Spleen (tissue), 7 donors: ENCODE measurements around the gene SNAPIN.

ENCODE experiments used
- CTCF ChIP-seq, 11 experiments: fragments of 200-600 bp in 7 of 11; fragments of 450-650 bp in 4 of 11; sonication (generic) in 4 of 11; IDR thresholded peaks in 8 of 11; conservative IDR thresholded peaks in 3 of 11; 1 replicate in 7 of 11; 2 replicates in 4 of 11; pipeline versions ENCODE4 v1.4.0 to v1.8.0; 2016 to 2021; ENCODE audit warnings: antibody characterized with exemption in 11 of 11, inconsistent platforms in 4 of 11, mild to moderate bottlenecking in 1 of 11
- POLR2AphosphoS5 ChIP-seq, 3 donors: sonication (generic); formaldehyde crosslinking; IDR thresholded peaks; one replicate each; pipeline ENCODE4 v1.5.1; 2017; ENCODE audit warnings: antibody characterized with exemption in 3 of 3
- donor health status: DM: no; HTN: no; CAD: no; lungs with moderate emphysema.
- donor health status: DM: no; HTN: no; CAD: no.
- donor health status: DM: no; HTN: no; CAD: no.

GRCh38 chr1:153662269-153662668 lies 3.8 kb downstream of the SNAPIN start:
- TF ChIP-seq POLR2AphosphoS5 (IDR thresholded peaks at IDR 0.05) (no peak), CTCF (IDR thresholded peaks at IDR 0.05 in 8 of 11, conservative IDR thresholded peaks at IDR 0.05 in 3 of 11) (no peak)
